GM21825 (cell line): ENCODE results near the gene NCOR2.

Source experiments
- ATAC-seq: cut with Tn5 transposase; IDR thresholded peaks from one replicate; pipeline ENCODE4 v1.9.1; 2021; ENCODE audit warnings: mild to moderate bottlenecking, moderate library complexity; ENCODE audit not compliant: unreplicated experiment

The NCOR2 gene

DNA sequence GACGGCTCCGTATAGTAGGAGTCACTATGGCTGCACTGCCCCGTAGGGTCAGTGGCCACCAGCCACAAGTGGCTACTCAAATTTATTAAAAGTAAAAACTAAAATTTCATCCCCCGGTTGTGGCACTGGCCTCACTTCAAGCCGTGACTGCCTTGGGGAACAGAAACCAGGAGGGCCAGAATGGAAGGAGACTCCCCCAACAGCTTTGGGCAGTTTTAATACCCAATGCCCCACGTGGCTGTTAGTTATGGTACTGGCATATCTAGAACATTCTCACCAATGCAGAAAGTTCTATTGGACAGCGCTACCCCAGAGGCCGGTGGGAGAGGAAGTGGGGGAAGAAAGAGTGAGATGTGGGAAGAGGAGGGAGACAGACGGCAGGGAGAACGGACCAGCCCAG is 6.2 kb downstream of the NCOR2 start:
- ATAC-seq = no peak

DNA sequence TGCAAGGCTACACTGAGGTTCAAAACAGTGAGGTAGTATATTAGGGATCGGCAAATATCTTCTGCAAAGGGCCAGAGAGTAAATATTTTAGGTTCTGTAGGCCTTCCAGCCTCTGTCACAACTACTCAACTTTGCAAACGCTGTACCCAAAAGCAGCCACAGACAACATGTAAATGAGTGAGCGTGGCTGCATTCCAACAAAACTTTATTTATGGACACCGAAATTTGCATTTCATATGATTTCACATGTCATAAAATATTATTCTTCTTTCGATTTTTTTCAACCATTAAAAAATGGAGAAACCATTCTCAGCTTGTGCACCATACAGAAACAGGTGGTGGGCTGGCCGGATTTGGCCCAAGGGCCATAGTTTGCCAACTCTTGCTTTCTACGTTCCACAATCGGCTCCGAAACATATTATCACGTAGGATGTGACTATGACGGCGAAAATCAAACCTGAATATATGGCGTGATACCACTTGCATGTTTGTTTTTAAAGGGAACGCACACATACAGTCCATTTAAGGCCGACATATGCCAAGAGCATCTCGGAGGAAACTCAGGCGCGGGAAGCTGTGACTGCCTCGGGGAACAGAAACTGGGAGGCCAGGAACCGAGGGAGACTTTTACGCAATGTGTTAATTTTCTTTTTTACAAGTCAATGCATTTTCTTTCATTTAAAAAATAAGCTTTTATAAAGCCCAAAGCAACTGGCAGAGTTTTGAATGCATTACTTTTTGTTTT is 7.1 kb downstream of the NCOR2 start:
- no peak for ATAC-seq

DNA sequence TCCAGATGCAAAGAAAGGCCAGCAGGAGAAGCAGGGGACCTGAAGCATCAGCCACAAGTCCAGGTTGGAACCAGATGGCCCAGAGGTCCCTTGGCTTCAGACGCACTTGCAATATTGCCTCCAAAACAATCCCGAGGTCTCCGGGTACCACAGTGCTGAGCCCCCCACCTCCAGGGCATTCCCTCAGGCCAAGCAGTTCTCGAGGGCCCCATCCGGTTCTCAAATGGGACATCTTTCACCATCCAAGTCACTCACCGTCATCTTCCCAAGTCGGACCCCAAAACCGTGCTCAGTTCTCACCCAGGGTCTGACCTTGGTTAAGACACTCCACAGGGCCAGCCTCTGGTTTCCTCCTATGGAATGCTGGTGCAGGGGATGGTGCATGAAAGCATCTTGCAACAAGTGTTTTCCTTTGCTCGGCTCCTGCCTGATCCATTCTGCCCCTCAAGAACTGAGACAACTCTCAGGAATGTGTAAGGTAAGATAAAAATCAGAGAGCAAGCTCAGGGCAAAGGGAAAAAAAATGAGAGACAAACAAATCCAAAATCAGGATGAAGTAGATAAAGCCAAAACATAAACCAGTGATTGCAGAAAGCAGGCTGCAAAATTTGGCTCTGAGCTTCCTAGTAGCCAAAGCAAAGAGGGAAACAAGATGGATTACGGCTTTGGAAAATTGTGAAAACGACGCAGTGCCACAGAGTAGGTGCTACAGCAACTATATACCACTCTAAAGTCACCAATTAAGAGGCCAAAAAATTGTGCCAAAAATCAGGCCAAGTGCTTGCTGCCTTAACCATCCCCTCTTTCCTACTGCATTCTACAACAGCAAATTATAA is 8.0 kb downstream of the NCOR2 start:
- no peak for ATAC-seq

DNA sequence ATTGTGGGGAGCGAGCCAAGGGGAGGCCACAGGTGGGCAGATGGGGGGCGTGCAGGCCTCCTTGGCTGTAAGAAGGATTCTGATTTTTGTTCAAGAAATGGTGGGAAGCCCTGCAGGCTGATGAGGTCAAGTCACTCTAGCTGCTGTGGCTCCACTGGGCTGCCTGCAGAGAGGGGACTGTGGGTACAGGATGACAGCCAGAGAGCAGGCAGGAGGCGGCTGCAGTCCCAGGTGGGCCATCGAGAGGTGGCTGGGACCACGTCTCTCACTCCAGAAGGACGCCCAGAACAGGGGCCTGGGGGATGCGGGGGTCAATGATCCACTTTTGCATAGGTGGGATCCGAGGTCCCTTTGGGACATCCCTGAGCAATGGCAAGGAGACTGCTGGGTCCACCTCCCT is 9.1 kb downstream of the NCOR2 start:
- no peak for ATAC-seq

DNA sequence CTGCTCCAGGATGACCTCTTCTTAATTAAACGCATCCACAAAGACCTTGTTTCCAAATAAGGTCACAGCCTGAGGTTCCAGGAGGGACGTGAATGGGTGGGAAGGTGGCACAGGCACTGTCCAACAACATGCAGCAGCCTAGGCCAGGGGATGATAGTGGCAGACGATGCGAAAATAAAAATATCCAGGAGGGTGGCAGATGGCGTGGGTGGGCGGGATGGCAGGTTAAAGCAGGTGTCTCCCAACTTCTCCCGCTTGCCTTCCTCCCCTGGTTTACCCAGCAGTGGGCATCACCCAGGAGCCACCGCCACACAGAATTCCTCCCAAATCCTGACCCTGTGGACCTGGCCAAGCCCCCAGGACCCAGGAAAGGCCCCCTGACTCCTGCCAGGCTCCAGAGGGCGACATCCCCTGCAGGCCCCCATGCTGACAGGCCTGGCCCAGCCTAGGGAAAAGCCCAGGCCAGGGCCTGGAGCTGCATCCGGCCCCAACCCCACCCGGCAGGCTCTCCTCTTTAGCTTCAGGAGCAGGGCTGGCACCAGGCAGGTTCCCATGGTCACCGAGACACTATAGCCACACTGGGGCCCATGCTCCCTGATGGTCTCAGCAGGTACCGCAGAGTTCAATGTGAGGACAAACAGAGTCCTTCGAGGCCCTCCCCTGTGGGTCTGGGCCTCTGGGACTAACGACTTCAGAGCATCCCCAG is 9.7 kb downstream of the NCOR2 start:
- no peak for ATAC-seq

DNA sequence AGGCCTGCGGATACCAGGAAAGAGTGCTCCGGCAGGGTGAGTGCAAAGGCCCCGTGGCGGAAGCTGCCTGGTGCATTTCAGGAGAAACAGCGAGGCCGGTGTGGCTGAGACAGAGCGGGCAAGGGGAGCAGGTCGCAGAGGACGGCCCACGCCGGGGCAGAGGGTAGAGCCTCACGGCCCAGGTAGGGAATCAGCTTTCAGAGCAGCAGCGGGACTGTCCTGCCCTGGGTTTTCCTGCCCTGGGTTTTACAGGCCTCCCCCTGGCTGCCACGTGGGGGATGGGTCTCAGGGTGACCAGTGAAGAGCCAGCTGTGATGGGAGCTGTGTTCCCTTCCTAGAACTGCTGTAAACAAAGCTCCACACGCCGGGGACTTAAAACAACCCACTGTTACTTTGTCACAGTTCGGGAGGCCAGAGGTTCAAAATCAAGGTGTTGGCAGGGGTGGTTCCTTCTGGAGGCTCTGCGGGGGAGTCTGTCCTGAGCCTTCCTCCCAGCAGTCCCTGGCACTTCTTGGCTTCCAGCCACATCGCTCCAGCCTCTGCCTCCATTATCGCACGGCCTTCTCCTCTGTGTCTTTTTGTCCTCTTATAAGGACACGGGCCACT is 10.4 kb downstream of the NCOR2 start:
- ATAC-seq = no peak

GRCh38 chr12:124556074-124556466 is 11.3 kb downstream of the NCOR2 start:
- no peak for ATAC-seq

- no peak for ATAC-seq
Observed at GRCh38 chr12:124555168-124556073, 12.0 kb downstream of the NCOR2 start.

GRCh38 chr12:124554429-124555029 is 12.9 kb downstream of the NCOR2 start:
- no peak for ATAC-seq

DNA sequence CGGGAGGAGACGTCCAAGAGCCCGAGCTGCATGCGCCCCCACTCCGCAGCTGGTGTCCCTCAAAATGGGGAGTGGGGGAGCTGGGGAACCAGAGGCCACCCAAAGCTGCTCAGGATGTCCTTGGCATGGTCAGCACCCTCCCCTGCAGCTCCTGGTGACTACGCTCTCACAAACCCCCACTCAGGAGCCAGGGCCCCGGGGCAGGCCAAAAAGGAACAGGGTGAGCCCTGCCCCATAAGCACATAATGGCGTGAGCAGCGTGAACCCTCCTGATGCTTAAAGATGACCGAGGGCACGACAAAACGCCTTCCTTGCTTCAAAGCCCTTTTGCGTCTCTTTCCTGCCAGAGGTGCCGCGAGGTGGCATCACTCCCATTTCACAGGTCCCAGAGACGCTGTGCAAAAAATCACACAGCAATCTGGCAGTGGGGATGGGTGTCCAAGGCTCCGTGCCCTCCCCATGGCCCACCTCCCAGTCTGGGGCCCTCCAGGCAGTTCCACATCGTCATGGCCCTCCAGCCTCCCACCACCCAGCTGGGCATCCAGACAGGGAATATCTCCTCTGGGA is 13.5 kb downstream of the NCOR2 start:
- ATAC-seq = no peak

DNA sequence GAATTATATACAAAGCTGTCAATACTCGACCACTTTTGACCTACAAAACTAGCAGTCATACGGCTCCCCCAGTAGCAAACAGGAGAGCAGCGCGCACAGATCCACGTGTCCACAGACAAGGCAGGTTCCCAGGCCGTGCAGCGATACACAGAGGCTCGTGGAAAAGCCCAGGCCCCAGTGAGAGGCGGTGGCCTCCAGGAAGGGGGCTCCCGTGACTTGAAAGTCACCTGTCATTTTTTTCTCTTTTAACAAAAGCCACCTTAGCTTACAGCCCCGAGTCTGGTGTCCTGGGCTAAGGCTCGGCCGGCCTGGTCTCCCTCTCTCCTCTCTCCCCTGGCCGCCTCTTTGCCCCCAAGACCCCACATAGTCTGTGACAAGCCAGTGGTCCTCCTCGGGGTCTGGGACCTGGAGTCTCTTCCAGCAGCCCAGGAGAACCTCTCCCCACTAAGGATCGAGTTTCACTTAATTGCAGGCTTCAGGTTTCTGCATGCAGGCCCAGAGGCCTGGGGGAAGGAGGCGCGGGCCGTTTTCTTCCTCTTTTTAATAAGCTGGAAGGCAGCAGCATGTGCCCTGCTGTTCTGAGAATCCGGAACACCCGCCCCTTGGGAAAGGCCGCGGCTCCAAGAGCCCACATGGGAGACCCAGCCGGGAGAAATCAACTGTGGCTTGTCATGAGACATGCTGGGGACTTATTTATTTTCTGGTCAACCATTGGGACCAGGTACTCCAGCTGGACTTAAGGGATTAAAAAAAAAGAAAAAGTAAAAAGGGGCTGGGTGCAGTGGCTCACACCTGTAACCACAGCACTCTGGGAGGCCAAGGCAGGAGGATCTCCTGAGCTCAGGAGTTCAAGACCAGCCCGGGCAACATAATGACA is 15.9 kb downstream of the NCOR2 start:
- ATAC-seq = no peak

GRCh38 chr12:124550123-124551089 is 17.0 kb downstream of the NCOR2 start:
- no peak for ATAC-seq

- ATAC-seq = no peak
Observed at GRCh38 chr12:124549629-124550028, 17.8 kb downstream of the NCOR2 start.

GRCh38 chr12:124548854-124549378 is 18.5 kb downstream of the NCOR2 start:
- no peak for ATAC-seq

- no peak for ATAC-seq
Observed at GRCh38 chr12:124547626-124548025, 19.8 kb downstream of the NCOR2 start.

DNA sequence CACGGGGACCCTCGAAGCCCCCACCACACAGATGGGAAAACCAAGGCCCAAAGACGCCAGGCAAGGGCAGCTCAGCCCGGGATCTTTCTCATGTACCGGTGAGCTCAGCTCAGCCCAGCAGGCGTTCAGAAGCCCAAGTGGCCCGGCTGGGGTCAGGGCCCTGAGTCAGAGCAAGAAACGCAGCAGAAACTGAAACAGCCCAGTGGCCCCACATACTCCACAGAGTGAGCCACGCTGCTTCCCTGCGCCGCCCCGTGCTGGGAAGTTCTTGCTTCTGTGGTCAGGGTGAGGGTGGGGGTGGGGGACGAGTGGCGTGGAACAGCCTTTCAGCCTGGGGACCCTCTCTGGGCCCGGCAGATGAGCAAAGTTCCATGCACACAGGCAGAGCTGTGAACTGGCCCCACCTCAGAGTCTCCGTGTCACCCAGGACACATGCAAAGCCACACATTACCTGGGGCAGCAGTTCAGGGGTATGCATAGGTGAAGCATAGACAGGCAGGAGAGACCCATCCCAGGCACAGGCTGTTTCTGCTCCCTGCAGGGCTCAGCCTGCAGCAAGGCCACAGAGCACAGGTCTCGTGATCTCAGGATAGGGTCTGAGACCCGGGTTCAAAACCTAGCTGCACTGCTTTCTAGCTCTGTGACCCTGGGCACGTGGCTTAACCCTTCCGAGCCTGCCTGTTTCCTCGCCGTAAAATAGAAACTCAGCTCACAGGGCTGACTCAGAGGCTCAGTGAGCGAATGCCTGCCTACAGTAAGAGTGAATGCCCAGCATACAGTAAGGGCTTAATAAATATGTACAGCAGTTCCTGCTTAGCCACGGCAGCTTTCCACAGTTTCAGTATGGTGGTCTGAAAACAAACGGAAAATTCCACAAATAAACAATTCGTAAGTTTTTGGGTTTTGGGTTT is 21.6 kb downstream of the NCOR2 start:
- peak; percentile 74 for ATAC-seq
